Measurements from ENCODE around the gene IQGAP3. TPM values are rescaled to one million over a fixed set of nuclear protein-coding genes. Genes with fewer than 3 reads are reported as not detected.

The IQGAP3 gene
- total RNA-seq, 1 experiment from 2014 or later: 93.6 TPM

- peaks cover 2% of the 10 kb centered on the region for H3K9me3 Mint-ChIP-seq (ENCODE audit: low read depth, unreplicated experiment)
- intact Hi-C loops (cut with micrococcal nuclease; ENCODE audit: unreplicated experiment): no loop called here
- BruUV-seq (replicated peaks): no TSS peak
- peaks cover 18% of the 10 kb centered on the region for H3K36me3 Mint-ChIP-seq (ENCODE audit: insufficient read depth, unreplicated experiment)
- TF ChIP-seq CTCF (IDR thresholded peaks at IDR 0.05; ENCODE audit: unreplicated experiment): no peak
- no peak overlapping the region for H3K4me3 Mint-ChIP-seq (ENCODE audit: low read depth, unreplicated experiment)
- CTCF ChIA-PET: interaction anchor here (0.6 kb wide), 1 partner anchor 19 kb away, joined by 5 read pairs; no protein-coding TSS in a partner anchor
- peaks cover 33% of the 10 kb centered on the region for H3K4me1 Mint-ChIP-seq (ENCODE audit: low read depth, unreplicated experiment)
- no peak overlapping the region for H3K27ac Mint-ChIP-seq (ENCODE audit: unreplicated experiment)
- no peak for DNase-seq
- H3K27me3 Mint-ChIP-seq (ENCODE audit: unreplicated experiment): no peaks in the 10 kb centered on the region
Observed at GRCh38 chr1:156486421-156487344, 85.7 kb downstream of the IQGAP3 start.

GRCh38 chr1:156485984-156486383, 86.4 kb downstream of the IQGAP3 start:
- intact Hi-C loops (cut with micrococcal nuclease; ENCODE audit: unreplicated experiment): no loop called here
- no TSS peak for BruUV-seq (replicated peaks)
- TF ChIP-seq CTCF (IDR thresholded peaks at IDR 0.05; ENCODE audit: unreplicated experiment): no peak
- no peaks in the 10 kb centered on the region for H3K27me3 Mint-ChIP-seq (ENCODE audit: unreplicated experiment)
- H3K36me3 Mint-ChIP-seq (ENCODE audit: insufficient read depth, unreplicated experiment): peaks cover 20% of the 10 kb centered on the region
- no peak for DNase-seq
- no peak overlapping the region for H3K27ac Mint-ChIP-seq (ENCODE audit: unreplicated experiment)
- no peak overlapping the region for H3K4me3 Mint-ChIP-seq (ENCODE audit: low read depth, unreplicated experiment)
- H3K9me3 Mint-ChIP-seq (ENCODE audit: low read depth, unreplicated experiment): peaks cover 2% of the 10 kb centered on the region
- peaks cover 30% of the 10 kb centered on the region for H3K4me1 Mint-ChIP-seq (ENCODE audit: low read depth, unreplicated experiment)
- CTCF ChIA-PET: no interaction called here

GRCh38 chr1:156484480-156485058, 87.8 kb downstream of the IQGAP3 start:
- intact Hi-C loops (cut with micrococcal nuclease; ENCODE audit: unreplicated experiment): no loop called here
- DNase-seq: no peak
- no peak for TF ChIP-seq CTCF (IDR thresholded peaks at IDR 0.05; ENCODE audit: unreplicated experiment)
- Mint-ChIP-seq H3K27ac (ENCODE audit: unreplicated experiment) (no peak overlapping the region), H3K4me3 (ENCODE audit: low read depth, unreplicated experiment) (no peak overlapping the region), H3K4me1 (ENCODE audit: low read depth, unreplicated experiment) (peaks cover 22% of the 10 kb centered on the region), H3K27me3 (ENCODE audit: unreplicated experiment) (no peaks in the 10 kb centered on the region), H3K9me3 (ENCODE audit: low read depth, unreplicated experiment) (peaks cover 2% of the 10 kb centered on the region), H3K36me3 (ENCODE audit: insufficient read depth, unreplicated experiment) (peaks cover 34% of the 10 kb centered on the region)
- CTCF ChIA-PET: interaction anchor here (0.6 to 1.2 kb wide), 4 partner anchors 14 to 884 kb away, joined by 3 to 11 read pairs (median 4); no protein-coding TSS in a partner anchor
- BruUV-seq (replicated peaks): no TSS peak

- intact Hi-C loops (cut with micrococcal nuclease; ENCODE audit: unreplicated experiment): no loop called here
- Mint-ChIP-seq H3K27me3 (ENCODE audit: unreplicated experiment) (no peaks in the 10 kb centered on the region), H3K27ac (ENCODE audit: unreplicated experiment) (no peak overlapping the region), H3K4me1 (ENCODE audit: low read depth, unreplicated experiment) (peaks cover 11% of the 10 kb centered on the region), H3K9me3 (ENCODE audit: low read depth, unreplicated experiment) (peaks cover 2% of the 10 kb centered on the region), H3K4me3 (ENCODE audit: low read depth, unreplicated experiment) (no peak overlapping the region), H3K36me3 (ENCODE audit: insufficient read depth, unreplicated experiment) (peaks cover 44% of the 10 kb centered on the region)
- DNase-seq: no peak
- no TSS peak for BruUV-seq (replicated peaks)
- no peak for TF ChIP-seq CTCF (IDR thresholded peaks at IDR 0.05; ENCODE audit: unreplicated experiment)
- CTCF ChIA-PET: interaction anchor here (0.6 kb wide), 1 partner anchor 438 kb away, joined by 3 read pairs; no protein-coding TSS in a partner anchor
Observed at GRCh38 chr1:156483397-156483796, 89.0 kb downstream of the IQGAP3 start.

All from Calu3 (cell line).